K562 (cell line): ENCODE measurements around the gene KIF3B. TPM values are rescaled to one million over a fixed set of nuclear protein-coding genes. Genes with fewer than 3 reads are reported as not detected.

Experiments used
- PHF21A ChIP-seq: fragments of 450-650 bp; IDR thresholded peaks from 2 replicates; pipeline ENCODE4 v1.6.1; 2017; ENCODE audit warnings: low read depth, borderline replicate concordance
- PTRF ChIP-seq: fragments of 450-650 bp; IDR thresholded peaks from 2 replicates; pipeline ENCODE4 v1.6.1; 2016; ENCODE audit warnings: mild to moderate bottlenecking, missing genetic modification characterization, missing compliant biosample characterization
- TCF7 ChIP-seq: sonication (generic); IDR thresholded peaks from 2 replicates; pipeline ENCODE4 v1.6.1; 2016; ENCODE audit warnings: antibody characterized with exemption, borderline replicate concordance
- ZNF696 ChIP-seq: fragments of 250-450 bp; sonication (Bioruptor Pico); conservative IDR thresholded peaks from 2 replicates; pipeline ENCODE4 v1.4.0; 2020; ENCODE audit warnings: mild to moderate bottlenecking, moderate library complexity
- polyA plus RNA-seq, 8 experiments: library from polyadenylated mRNA; depleted of rRNA in 4 of 8; stranded (reverse) in 5 of 8; unstranded in 3 of 8; fragments of >200 nt; fragmentation: Nextera tagmentation in 2 of 8; fragmentation: Illumina TruSeq in 1 of 8; extraction: Ambion mirVana in 2 of 8; extraction: Trizol in 1 of 8; gene quantifications; 2 replicates each; pipeline versions ENCODE4 v1.2.1 to v1.2.3, GENCODE V29; 2011 to 2014; ENCODE audit warnings: inconsistent platforms in 1 of 8, missing spikeins in 1 of 8
- total RNA-seq, 7 experiments: library from RNA; depleted of rRNA in 6 of 7; stranded (reverse); fragments of >200 nt in 6 of 7; fragmentation: Illumina TruSeq in 2 of 7; extraction: Trizol in 2 of 7; gene quantifications; 2 replicates each; pipeline versions ENCODE4 v1.2.1 to v1.2.3, GENCODE V29; 2011 to 2021; ENCODE audit warnings: low replicate concordance in 1 of 7
- TF ChIP-seq, protein P1 (sequence below): fragments of 250-450 bp; sonication (Bioruptor Pico); IDR thresholded peaks from 2 replicates; pipeline ENCODE4 v1.9.0; 2021; ENCODE audit warnings: mild to moderate bottlenecking, inconsistent platforms
- TF ChIP-seq, protein P2 (sequence below): fragments of 450-650 bp; IDR thresholded peaks from 2 replicates; pipeline ENCODE4 v1.7.0; 2016; ENCODE audit warnings: borderline replicate concordance
- TF ChIP-seq, protein P3 (sequence below), 2 experiments: fragments of 450-650 bp in 1 of 2; IDR thresholded peaks; 2 replicates each; pipeline ENCODE4 v1.6.1; 2011 to 2017; ENCODE audit warnings: low read depth in 2 of 2, antibody characterized with exemption in 1 of 2, borderline replicate concordance in 1 of 2, low read length in 1 of 2, mild to moderate bottlenecking in 1 of 2, mixed read lengths in 1 of 2; ENCODE audit not compliant: control insufficient read depth in 1 of 2

Gene KIF3B
- total and polyA plus RNA-seq, 9 of the 15 experiments (the other 6 are each of a cell fraction or from before 2014, with no cell fraction given), result 2.9 to 12.3 (median 8.6) TPM

DNA sequence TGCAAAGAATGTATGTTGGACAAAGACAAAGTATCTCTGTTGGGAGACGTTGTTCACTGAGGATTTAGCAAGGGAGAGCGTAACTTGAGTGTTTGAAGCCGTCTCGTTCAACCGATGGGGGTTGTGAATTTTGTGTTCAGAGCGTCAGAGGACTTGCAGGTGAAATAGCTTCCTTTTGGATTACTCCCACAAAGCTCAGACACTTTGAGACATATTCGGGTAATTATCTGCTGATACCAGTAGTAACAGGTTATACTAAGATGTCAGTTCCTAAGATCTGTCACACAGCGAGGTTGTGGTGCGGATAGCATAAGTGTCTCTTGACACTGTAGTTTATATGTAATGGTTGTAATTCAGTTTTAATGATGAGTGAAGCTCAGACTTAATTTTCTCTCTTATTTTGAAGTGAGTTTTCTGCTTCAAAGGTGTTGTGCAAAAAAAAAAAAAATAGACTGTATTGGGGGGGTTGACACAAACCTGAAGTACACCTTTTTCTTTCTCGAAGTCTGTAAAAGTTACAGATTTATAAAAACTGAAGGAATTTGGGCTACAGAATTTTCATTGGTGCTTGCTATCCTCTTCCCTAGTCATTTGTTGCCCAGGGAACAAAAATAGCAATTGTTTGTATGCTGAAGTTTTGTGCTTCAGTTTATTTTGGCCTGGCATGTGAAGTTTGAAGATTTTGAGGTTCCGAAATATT lies 82.3 kb downstream of the KIF3B start (continued):
- TF ChIP-seq, protein P1, sequence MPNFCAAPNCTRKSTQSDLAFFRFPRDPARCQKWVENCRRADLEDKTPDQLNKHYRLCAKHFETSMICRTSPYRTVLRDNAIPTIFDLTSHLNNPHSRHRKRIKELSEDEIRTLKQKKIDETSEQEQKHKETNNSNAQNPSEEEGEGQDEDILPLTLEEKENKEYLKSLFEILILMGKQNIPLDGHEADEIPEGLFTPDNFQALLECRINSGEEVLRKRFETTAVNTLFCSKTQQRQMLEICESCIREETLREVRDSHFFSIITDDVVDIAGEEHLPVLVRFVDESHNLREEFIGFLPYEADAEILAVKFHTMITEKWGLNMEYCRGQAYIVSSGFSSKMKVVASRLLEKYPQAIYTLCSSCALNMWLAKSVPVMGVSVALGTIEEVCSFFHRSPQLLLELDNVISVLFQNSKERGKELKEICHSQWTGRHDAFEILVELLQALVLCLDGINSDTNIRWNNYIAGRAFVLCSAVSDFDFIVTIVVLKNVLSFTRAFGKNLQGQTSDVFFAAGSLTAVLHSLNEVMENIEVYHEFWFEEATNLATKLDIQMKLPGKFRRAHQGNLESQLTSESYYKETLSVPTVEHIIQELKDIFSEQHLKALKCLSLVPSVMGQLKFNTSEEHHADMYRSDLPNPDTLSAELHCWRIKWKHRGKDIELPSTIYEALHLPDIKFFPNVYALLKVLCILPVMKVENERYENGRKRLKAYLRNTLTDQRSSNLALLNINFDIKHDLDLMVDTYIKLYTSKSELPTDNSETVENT, result no peak
- TF ChIP-seq PTRF (tag) (0 out of 2 replicates have a peak, but pooled peaks have one; percentile 20), TCF7 (no peak), PHF21A (no peak), ZNF696 (CRISPR knock-in tag) (no peak)
- TF ChIP-seq, protein P2, sequence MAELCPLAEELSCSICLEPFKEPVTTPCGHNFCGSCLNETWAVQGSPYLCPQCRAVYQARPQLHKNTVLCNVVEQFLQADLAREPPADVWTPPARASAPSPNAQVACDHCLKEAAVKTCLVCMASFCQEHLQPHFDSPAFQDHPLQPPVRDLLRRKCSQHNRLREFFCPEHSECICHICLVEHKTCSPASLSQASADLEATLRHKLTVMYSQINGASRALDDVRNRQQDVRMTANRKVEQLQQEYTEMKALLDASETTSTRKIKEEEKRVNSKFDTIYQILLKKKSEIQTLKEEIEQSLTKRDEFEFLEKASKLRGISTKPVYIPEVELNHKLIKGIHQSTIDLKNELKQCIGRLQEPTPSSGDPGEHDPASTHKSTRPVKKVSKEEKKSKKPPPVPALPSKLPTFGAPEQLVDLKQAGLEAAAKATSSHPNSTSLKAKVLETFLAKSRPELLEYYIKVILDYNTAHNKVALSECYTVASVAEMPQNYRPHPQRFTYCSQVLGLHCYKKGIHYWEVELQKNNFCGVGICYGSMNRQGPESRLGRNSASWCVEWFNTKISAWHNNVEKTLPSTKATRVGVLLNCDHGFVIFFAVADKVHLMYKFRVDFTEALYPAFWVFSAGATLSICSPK, result no peak
- TF ChIP-seq, protein P3, sequence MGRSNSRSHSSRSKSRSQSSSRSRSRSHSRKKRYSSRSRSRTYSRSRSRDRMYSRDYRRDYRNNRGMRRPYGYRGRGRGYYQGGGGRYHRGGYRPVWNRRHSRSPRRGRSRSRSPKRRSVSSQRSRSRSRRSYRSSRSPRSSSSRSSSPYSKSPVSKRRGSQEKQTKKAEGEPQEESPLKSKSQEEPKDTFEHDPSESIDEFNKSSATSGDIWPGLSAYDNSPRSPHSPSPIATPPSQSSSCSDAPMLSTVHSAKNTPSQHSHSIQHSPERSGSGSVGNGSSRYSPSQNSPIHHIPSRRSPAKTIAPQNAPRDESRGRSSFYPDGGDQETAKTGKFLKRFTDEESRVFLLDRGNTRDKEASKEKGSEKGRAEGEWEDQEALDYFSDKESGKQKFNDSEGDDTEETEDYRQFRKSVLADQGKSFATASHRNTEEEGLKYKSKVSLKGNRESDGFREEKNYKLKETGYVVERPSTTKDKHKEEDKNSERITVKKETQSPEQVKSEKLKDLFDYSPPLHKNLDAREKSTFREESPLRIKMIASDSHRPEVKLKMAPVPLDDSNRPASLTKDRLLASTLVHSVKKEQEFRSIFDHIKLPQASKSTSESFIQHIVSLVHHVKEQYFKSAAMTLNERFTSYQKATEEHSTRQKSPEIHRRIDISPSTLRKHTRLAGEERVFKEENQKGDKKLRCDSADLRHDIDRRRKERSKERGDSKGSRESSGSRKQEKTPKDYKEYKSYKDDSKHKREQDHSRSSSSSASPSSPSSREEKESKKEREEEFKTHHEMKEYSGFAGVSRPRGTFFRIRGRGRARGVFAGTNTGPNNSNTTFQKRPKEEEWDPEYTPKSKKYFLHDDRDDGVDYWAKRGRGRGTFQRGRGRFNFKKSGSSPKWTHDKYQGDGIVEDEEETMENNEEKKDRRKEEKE (IDR thresholded peaks at IDR 0.05; ENCODE audit: borderline replicate concordance in 1 of 2, control insufficient read depth in 1 of 2, low read depth in 2 of 2, low read length in 1 of 2), result no peak
